IMR-90 (cell line): ENCODE results near the gene LIMS1. TPM values are rescaled to one million over a fixed set of nuclear protein-coding genes. Genes with fewer than 3 reads are reported as not detected.

Experiments
- ATAC-seq: fragments of 200-7000 bp; cut with Tn5 transposase; 2 replicates; pipeline ENCODE4 v1.9.1; 2020; ENCODE audit warnings: low read depth, mild to moderate bottlenecking, moderate library complexity
- BruUV-seq: library from RNA; stranded (reverse); fragments of 400-500 nt; replicated peaks from 2 replicates; lab custom pipeline; 2021; lab: Mats Ljungman, UMichigan
- CTCF ChIA-PET: fragments of 300-600 bp; formaldehyde crosslinking; extraction: SDS; loops from one replicate; lab custom pipeline; 2021; ENCODE audit warnings: antibody characterized with exemption; lab: Yijun Ruan, JAX
- POLR2A ChIA-PET: fragments of 300-600 bp; sonication (Branson Sonifier 250); formaldehyde crosslinking; loops from one replicate; lab custom pipeline; 2022; ENCODE audit warnings: antibody characterized with exemption; ENCODE audit not compliant: unreplicated experiment; lab: Charles Lee
- DNase-seq: peaks from one replicate; pipeline ENCODE4 v3.0.0; 2013
- H2AFZ ChIP-seq: replicated peaks from 2 replicates; pipeline ENCODE3; 2013; ENCODE audit warnings: low read length, mild to moderate bottlenecking; ENCODE audit not compliant: poor library complexity
- H2AK5ac ChIP-seq: 2 replicates; pipeline ENCODE4 v1.6.1; 2013; ENCODE audit warnings: low read depth, low read length, inconsistent platforms
- H2AK9ac ChIP-seq: replicated peaks from 2 replicates; pipeline ENCODE3; 2013; ENCODE audit warnings: mild to moderate bottlenecking, low read depth, low read length, moderate library complexity; ENCODE audit not compliant: poor library complexity
- H2BK120ac ChIP-seq: 2 replicates; pipeline ENCODE4 v1.6.1; 2013; ENCODE audit warnings: low read depth, low read length, inconsistent platforms
- H2BK15ac ChIP-seq: 3 replicates; pipeline ENCODE4 v1.6.1; 2013; ENCODE audit warnings: low read depth, low read length, inconsistent platforms
- H2BK20ac ChIP-seq: 2 replicates; pipeline ENCODE4 v1.6.1; 2013; ENCODE audit warnings: low read depth, mild to moderate bottlenecking, inconsistent platforms, low read length, moderate library complexity
- H2BK5ac ChIP-seq: 2 replicates; pipeline ENCODE4 v1.6.1; 2013; ENCODE audit warnings: mild to moderate bottlenecking, low read depth, low read length, inconsistent platforms; ENCODE audit not compliant: poor library complexity, severe bottlenecking
- H3K14ac ChIP-seq: replicated peaks from 2 replicates; pipeline ENCODE4 v1.6.1; 2013; ENCODE audit warnings: low read depth, low read length, inconsistent platforms
- H3K18ac ChIP-seq: 2 replicates; pipeline ENCODE4 v1.6.1; 2013; ENCODE audit warnings: low read depth, low read length, control low read depth
- H3K23ac ChIP-seq: 2 replicates; pipeline ENCODE4 v1.6.1; 2013; ENCODE audit warnings: low read depth, low read length, inconsistent platforms
- H3K27ac ChIP-seq: 2 replicates; pipeline ENCODE4 v1.5.1; 2013; ENCODE audit warnings: mild to moderate bottlenecking, control low read depth, low read length; ENCODE audit not compliant: insufficient read depth
- H3K27me3 ChIP-seq: 2 replicates; pipeline ENCODE4 v1.6.1; 2013; ENCODE audit warnings: low read length; ENCODE audit not compliant: control insufficient read depth, insufficient read depth
- H3K36me3 ChIP-seq: 2 replicates; pipeline ENCODE4 v1.6.1; 2013; ENCODE audit warnings: low read length, mixed read lengths; ENCODE audit not compliant: control insufficient read depth, insufficient read depth
- H3K4ac ChIP-seq: 2 replicates; pipeline ENCODE4 v1.6.1; 2013; ENCODE audit warnings: low read depth, low read length, inconsistent platforms
- H3K4me1 ChIP-seq: 2 replicates; pipeline ENCODE4 v1.6.1; 2013; ENCODE audit warnings: low read length, mixed read lengths; ENCODE audit not compliant: control insufficient read depth, insufficient read depth
- H3K4me2 ChIP-seq: 2 replicates; pipeline ENCODE4 v1.6.1; 2013; ENCODE audit warnings: low read depth, mild to moderate bottlenecking, control low read depth, low read length, moderate library complexity
- H3K4me3 ChIP-seq: 2 replicates; pipeline ENCODE4 v1.5.1; 2013; ENCODE audit warnings: low read depth, mild to moderate bottlenecking, control low read depth, low read length, moderate library complexity; ENCODE audit not compliant: insufficient read depth
- H3K56ac ChIP-seq: 2 replicates; pipeline ENCODE4 v1.6.1; 2013; ENCODE audit warnings: low read length, inconsistent platforms; ENCODE audit not compliant: insufficient read depth; ENCODE audit errors: extremely low read depth
- H3K79me1 ChIP-seq, 2 experiments: 2 replicates each; pipeline ENCODE4 v1.6.1; 2013; ENCODE audit warnings: low read length in 2 of 2, inconsistent platforms in 1 of 2, low read depth in 1 of 2
- H3K9ac ChIP-seq: 2 replicates; pipeline ENCODE4 v1.6.1; 2013; ENCODE audit warnings: low read depth, low read length, control low read depth
- H3K9me1 ChIP-seq: 2 replicates; pipeline ENCODE4 v1.6.1; 2013; ENCODE audit warnings: low read length, inconsistent platforms; ENCODE audit not compliant: insufficient read depth
- H3K9me3 ChIP-seq: 2 replicates; pipeline ENCODE4 v1.6.1; 2013; ENCODE audit warnings: low read length; ENCODE audit not compliant: control insufficient read depth, insufficient read depth
- H4K20me1 ChIP-seq: 2 replicates; pipeline ENCODE4 v1.6.1; 2013; ENCODE audit warnings: low read length, inconsistent platforms; ENCODE audit not compliant: insufficient read depth
- H4K5ac ChIP-seq: 2 replicates; pipeline ENCODE4 v1.6.1; 2013; ENCODE audit warnings: mild to moderate bottlenecking, low read depth, low read length, control low read depth
- H4K8ac ChIP-seq, 2 experiments: 2 replicates each; pipeline ENCODE4 v1.6.1; 2013; ENCODE audit warnings: low read depth in 2 of 2, low read length in 2 of 2, control low read depth in 1 of 2, inconsistent platforms in 1 of 2
- H4K91ac ChIP-seq: 2 replicates; pipeline ENCODE4 v1.6.1; 2013; ENCODE audit warnings: low read depth, low read length, inconsistent platforms; ENCODE audit not compliant: insufficient read depth
- MAFK ChIP-seq: IDR thresholded peaks from 2 replicates; pipeline ENCODE4 v1.6.1; 2012; ENCODE audit warnings: low read depth, low read length, improper control_type of control experiment
- MAZ ChIP-seq: IDR thresholded peaks from 2 replicates; pipeline ENCODE4 v1.6.1; 2012; ENCODE audit warnings: low read depth, mild to moderate bottlenecking, low read length, improper control_type of control experiment, moderate library complexity, borderline replicate concordance
- NFE2L2 ChIP-seq: fragments of 150-350 bp; IDR thresholded peaks from 2 replicates; pipeline ENCODE4 v1.6.1; 2016; ENCODE audit warnings: low read depth, mild to moderate bottlenecking, low read length
- WGBS, 2 experiments: methylation state at CpG; one replicate each; pipeline versions ENCODE4 v1.1.5 to v1.1.7; 2013; ENCODE audit warnings: missing lambda C conversion rate in 2 of 2; ENCODE audit not compliant: insufficient read length in 1 of 2; ENCODE audit errors: extremely low coverage in 2 of 2; 5-methylcytosine and 5-hydroxymethylcytosine counted together
- dilution Hi-C: fragments of 300-500 bp; cut with HindIII; formaldehyde crosslinking; loops from one replicate; pipeline ENCODE4 v1.14.3; 2018; ENCODE audit warnings: low sequenced_read_pairs; ENCODE audit not compliant: unreplicated experiment
- in situ Hi-C: fragments of 300-500 bp; cut with MboI; formaldehyde crosslinking; loops from 3 replicates; pipeline ENCODE4 v1.14.3; 2019; ENCODE audit warnings: low sequenced_read_pairs, inconsistent platforms, mixed read lengths
- intact Hi-C: fragments of 100-400 bp; cut with micrococcal nuclease; formaldehyde crosslinking; loops from 2 replicates; pipeline ENCODE4 v1.10.0; 2022
- polyA plus RNA-seq, 3 experiments: library from polyadenylated mRNA; depleted of rRNA; stranded (reverse); fragments of >200 nt; gene quantifications; 2 replicates each; pipeline ENCODE4 v1.2.3, GENCODE V29; 2012; ENCODE audit warnings: low replicate concordance in 1 of 3
- total RNA-seq: library from RNA; depleted of rRNA; stranded (reverse); fragments of >200 nt; gene quantifications from 2 replicates; pipeline ENCODE4 v1.2.3, GENCODE V29; 2012
- TF ChIP-seq, protein P1 (sequence below): conservative IDR thresholded peaks from 2 replicates; pipeline ENCODE4 v1.5.1; 2012; ENCODE audit warnings: mild to moderate bottlenecking, low read depth, low read length, improper control_type of control experiment

Gene LIMS1
- total and polyA plus RNA-seq, 2 of the 4 experiments (the other 2 are of a cell fraction), result 59.1 to 131 TPM

DNA sequence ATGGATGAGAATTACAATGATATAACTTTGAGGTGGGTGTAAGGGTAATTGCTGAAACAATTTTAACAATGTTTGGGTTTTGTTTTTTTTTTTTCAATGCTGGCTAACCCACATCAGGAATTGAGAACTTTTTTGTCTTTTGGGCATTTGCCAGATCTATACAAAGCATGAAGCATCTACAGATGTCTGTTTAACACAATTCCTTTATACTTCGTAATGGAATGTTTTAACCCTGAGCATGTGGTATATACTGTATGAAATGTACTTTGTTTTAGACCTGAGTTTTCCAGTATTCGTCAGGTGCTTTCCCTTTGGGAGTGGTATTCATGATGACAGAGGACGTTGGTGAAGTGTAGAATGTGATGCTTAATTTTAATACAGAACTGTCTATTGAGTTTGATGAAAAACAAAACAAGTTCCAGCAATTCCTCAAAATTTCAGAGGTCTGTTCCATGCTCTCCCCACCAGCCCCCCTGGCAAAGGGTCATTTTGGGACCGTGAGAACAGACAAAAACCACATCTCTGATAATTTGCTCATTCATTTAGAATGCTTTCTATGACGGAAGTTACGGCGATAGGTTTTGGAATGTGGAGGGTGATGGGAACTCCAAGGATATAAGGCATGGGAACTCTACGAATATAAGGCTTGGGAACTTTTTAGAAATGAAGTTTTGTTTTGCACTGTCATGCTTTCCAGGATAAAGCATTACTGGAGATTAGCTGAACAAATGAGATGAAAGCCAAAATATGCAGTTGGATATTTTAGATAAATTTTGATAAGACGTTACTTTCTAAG is 14.1 kb downstream of the LIMS1 start:
- no peak overlapping the region for H4K8ac ChIP-seq
- H2BK5ac ChIP-seq, result no peak overlapping the region
- in situ Hi-C loops, result no loop called here
- peaks cover 19 to 62% of the 10 kb centered on the region in 2 experiments for H3K79me1 ChIP-seq
- peak; percentile 36; the same call in 1 of the 2 replicates for TF ChIP-seq MAFK
- peak; percentile 85 for TF ChIP-seq NFE2L2
- no peak for TF ChIP-seq MAZ
- TF ChIP-seq, protein P1, sequence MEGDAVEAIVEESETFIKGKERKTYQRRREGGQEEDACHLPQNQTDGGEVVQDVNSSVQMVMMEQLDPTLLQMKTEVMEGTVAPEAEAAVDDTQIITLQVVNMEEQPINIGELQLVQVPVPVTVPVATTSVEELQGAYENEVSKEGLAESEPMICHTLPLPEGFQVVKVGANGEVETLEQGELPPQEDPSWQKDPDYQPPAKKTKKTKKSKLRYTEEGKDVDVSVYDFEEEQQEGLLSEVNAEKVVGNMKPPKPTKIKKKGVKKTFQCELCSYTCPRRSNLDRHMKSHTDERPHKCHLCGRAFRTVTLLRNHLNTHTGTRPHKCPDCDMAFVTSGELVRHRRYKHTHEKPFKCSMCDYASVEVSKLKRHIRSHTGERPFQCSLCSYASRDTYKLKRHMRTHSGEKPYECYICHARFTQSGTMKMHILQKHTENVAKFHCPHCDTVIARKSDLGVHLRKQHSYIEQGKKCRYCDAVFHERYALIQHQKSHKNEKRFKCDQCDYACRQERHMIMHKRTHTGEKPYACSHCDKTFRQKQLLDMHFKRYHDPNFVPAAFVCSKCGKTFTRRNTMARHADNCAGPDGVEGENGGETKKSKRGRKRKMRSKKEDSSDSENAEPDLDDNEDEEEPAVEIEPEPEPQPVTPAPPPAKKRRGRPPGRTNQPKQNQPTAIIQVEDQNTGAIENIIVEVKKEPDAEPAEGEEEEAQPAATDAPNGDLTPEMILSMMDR, result no peak
- WGBS, 2 experiments, result 28% methylated on average over 4 of the region's 9 CpGs; no CpG with 5 or more reads in 1 of the 2 experiments
- no peak overlapping the region for H3K4me3 ChIP-seq
- H3K9me3 ChIP-seq, result no peaks in the 10 kb centered on the region
- H3K4me1 ChIP-seq, result peaks cover 11% of the 10 kb centered on the region
- BruUV-seq, result no TSS peak
- H2BK20ac ChIP-seq, result no peak overlapping the region
- peak; percentile 82 for DNase-seq
- ChIA-PET POLR2A (no interaction called here), CTCF (interaction anchor here (1.0 to 1.2 kb wide), 2 partner anchors 88 to 89 kb away, joined by 3 read pairs; no protein-coding TSS in a partner anchor)
- H4K91ac ChIP-seq, result no peak overlapping the region
- 0 out of 2 replicates have a peak overlapping the region, but pooled peaks have one; percentile 3 for H2BK120ac ChIP-seq
- H2AK5ac ChIP-seq, result no peak overlapping the region
- ATAC-seq, result peak; percentile 24; the same call in 1 of the 2 replicates
- H3K36me3 ChIP-seq, result peaks cover 2% of the 10 kb centered on the region
- no peak overlapping the region for H3K4ac ChIP-seq
- H2AFZ ChIP-seq, result no peak overlapping the region
- intact Hi-C loops, result no loop called here
- H3K9me1 ChIP-seq, result peaks cover 17% of the 10 kb centered on the region
- H3K9ac ChIP-seq, result no peak overlapping the region
- no peak overlapping the region for H4K5ac ChIP-seq
- H4K20me1 ChIP-seq, result peaks cover 53% of the 10 kb centered on the region
- H2BK15ac ChIP-seq, result no peak overlapping the region
- H3K23ac ChIP-seq, result no peak overlapping the region
- dilution Hi-C loops, result no loop called here
- H3K27me3 ChIP-seq, result no peaks in the 10 kb centered on the region
- 0 out of 2 replicates have a peak overlapping the region, but pooled peaks have one; percentile 10 for H3K14ac ChIP-seq
- no peak overlapping the region for H3K56ac ChIP-seq
- no peak overlapping the region for H2AK9ac ChIP-seq
- H3K27ac ChIP-seq, result no peak overlapping the region
- peak overlapping the region; percentile 68 for H3K4me2 ChIP-seq
- no peak overlapping the region for H3K18ac ChIP-seq
